ENCODE measurements around the gene SLC7A11. TPM values are rescaled to one million over a fixed set of nuclear protein-coding genes. Genes with fewer than 3 reads are reported as not detected.

Gene SLC7A11
- 22.8 and 30.2 TPM in 2 replicates for total RNA-seq

DNA sequence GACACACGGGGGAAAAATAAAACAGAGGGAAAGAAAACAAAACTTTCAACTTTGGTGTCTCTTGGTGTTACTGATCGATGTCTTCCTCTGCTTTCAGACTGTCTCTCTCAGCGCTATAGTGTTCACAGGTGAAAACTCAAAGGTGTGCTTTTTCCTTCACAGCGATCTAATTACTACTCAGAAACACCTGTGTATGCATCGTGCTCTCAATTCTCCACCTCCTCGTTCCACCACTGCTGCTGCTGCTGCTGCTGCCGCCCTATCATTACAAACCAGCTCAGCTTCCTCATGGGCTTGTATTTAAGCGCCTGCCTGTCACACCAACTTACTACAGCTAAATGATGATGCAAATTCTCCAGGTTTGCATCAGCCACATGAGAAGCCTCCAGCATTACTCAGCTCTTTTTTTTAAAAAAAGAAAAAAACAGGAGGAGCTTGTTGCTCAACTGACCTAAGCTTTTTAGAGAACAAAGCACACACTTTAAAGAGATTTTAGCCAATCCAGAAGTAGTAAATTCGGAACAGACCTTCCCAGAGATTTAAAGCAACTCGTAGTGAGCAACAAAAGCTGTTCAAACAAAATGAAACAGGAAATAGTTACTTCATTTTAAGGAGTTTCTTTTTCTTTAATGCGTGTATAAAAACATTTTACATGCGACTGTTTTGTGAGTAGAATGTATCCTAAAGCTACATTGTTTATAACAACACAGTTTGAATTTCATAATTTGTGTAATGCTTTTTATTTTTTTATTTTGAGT, at the start of gene SLC7A11:
Gene SLC7A11 (minus strand): TSS at position 274 of the 758 bp plus-strand sequence. CDS start 280 bp downstream, outside the sequence.

All from hair follicular keratinocyte (primary cell).